ENCODE data around the gene G3BP1.

DNA sequence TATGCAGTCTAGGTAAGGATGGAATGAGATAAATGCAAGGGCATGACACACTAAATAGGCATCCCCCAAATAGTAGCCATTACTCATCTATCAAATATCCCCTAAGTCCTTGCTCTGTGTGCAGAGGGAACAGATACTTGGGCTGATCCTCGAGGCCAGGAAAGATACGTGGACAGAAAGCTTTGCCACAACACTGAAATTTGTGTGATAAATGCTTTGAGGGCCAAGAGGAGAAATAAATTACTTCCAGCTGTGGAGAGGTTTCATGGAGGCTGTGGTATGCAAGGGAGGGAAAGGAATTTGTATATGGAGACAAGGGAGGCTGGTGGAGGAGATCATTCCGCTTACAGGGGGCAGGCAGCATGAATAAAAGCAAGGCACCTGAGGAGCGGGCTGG is 31.8 kb upstream of the G3BP1 start:
- TF ChIP-seq, protein P1, sequence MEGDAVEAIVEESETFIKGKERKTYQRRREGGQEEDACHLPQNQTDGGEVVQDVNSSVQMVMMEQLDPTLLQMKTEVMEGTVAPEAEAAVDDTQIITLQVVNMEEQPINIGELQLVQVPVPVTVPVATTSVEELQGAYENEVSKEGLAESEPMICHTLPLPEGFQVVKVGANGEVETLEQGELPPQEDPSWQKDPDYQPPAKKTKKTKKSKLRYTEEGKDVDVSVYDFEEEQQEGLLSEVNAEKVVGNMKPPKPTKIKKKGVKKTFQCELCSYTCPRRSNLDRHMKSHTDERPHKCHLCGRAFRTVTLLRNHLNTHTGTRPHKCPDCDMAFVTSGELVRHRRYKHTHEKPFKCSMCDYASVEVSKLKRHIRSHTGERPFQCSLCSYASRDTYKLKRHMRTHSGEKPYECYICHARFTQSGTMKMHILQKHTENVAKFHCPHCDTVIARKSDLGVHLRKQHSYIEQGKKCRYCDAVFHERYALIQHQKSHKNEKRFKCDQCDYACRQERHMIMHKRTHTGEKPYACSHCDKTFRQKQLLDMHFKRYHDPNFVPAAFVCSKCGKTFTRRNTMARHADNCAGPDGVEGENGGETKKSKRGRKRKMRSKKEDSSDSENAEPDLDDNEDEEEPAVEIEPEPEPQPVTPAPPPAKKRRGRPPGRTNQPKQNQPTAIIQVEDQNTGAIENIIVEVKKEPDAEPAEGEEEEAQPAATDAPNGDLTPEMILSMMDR (conservative IDR thresholded peaks at IDR 0.05) = no peak
- no peak for TF ChIP-seq ZFX (IDR thresholded peaks at IDR 0.05)
